Activated CD4-positive, alpha-beta T cell treated with anti-CD3 and anti-CD28 coated beads, Interleukin-2, amount 50 U/mL, for 4 hours (primary cell): ENCODE measurements around the gene ERGIC3.
A peak's percentile ranks its signal among the peaks of the same experiment; 100 is the strongest.
"Not testable (repeated sequence)": the region's sequence is repeated elsewhere in the genome, so short reads cannot be mapped to it uniquely, and the experiment has no call there.

Experiments used
- DNase-seq, 2 experiments: peaks; one replicate each; pipeline ENCODE4 v3.0.0-alpha.2; 2020

Gene ERGIC3

GRCh38 chr20:35541783-35542662, at the start of gene ERGIC3:
Gene ERGIC3, plus strand, starts transcription at chr20:35542078. Its CDS starts 20 bp downstream, at chr20:35542098.
- DNase-seq: peak; percentile 95 to 96

DNA sequence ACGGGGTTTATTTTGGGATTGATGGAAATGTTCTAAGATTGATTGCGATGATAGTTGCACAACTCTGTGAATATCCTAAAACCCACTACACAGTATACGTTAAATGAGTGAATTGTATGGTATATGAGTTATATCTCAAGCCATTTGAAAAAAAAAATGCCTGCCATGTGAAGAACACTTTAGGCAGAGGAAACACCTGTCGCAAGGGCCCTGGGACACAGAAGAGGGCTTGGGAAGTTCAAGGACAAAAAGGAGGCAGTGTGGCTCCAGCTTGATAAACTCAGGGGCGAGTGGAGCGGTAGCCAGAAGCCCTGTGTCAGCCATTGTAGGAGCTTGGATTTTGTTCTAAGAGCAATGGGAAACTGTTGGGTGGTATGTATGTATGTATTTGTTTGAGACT, 49.5 kb upstream of the ERGIC3 start:
- DNase-seq: no peak

GRCh38 chr20:35496481-35496880, 45.4 kb upstream of the ERGIC3 start:
- DNase-seq: no peak

- no peak for DNase-seq
Measured at GRCh38 chr20:35497320-35497719, 44.6 kb upstream of the ERGIC3 start.

GRCh38 chr20:35497780-35498189, 44.1 kb upstream of the ERGIC3 start:
- DNase-seq: no peak

- no peak for DNase-seq
Measured at GRCh38 chr20:35499271-35499670, 42.6 kb upstream of the ERGIC3 start.

- DNase-seq: no peak
Measured at GRCh38 chr20:35502352-35502751, 39.5 kb upstream of the ERGIC3 start.

- no peak for DNase-seq
Measured at GRCh38 chr20:35503281-35503680, 38.6 kb upstream of the ERGIC3 start.

GRCh38 chr20:35503841-35504561, 37.9 kb upstream of the ERGIC3 start:
- no peak for DNase-seq

- DNase-seq: no peak
Measured at GRCh38 chr20:35504751-35505150, 37.1 kb upstream of the ERGIC3 start.

GRCh38 chr20:35506179-35506578, 35.7 kb upstream of the ERGIC3 start:
- no peak for DNase-seq

DNA sequence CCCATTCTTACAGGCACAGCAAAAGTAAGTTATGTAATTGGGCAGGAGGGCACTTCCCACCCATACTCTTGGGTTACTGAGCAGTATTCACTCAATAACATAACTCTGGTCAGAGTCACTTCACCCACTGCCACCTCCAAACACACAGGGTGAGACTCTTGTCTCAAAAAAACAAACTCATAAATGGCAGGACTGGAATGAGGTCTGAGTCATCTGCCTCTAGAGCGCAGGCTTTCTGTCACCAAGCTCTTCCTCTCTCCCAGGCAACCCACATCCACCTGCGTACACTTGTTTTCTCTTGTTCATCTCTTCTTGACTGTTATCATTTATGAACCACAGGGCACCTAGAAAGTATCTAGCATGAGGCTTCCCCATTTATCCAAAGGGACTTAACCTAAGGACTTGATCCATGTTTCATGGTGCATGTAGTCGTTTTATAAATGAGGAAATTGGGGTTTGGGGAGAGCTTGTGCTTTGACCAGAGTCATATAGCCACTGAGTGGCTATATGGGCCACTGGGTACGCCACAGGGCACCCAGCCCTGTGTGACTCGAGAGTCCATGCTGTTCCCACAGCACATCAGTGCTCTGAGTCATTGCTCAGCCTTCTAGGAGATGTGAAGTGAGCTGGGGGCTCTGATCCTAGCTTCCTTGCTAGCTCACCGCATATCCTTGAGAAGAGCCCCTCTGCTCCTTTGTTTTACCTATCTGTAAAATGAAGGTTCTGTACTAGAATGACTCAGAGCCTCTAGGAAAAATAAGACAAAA, 34.8 kb upstream of the ERGIC3 start:
- DNase-seq: no peak

DNA sequence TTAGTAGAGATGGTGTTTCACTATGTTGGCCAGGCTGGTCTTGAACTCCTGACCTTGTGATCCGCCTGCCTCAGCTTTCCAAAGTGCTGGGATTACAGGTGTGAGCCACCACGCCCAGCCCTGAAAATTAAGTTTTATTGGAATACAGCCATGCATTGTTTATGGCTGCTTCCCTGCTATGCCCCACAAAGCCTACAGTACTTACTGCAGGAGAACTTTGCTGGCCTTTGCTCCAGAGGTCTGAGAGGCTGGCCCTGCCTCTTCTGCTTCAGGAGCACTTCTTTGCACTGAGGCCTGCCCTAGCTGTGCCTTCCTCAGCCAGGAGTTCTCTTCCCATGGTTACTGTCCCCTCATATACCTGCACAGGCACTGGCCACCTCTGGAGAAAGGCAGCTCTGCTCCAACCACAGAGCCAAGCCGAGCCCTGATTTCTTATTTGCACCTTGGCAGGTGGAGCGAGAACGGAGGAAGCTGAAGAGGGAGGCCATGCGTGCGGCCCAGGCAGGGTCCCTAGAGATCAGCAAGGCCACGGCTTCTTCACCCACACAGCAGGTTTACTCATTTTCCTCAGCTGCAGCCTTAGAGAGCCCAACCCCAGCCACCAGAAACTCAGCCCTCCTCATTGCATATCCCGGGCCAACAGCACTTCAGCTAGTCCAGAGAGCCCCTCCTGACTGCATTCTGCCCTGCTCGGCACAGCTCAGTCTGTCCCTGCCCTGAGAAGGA, 33.2 kb upstream of the ERGIC3 start:
- DNase-seq: no peak

- no peak for DNase-seq
Measured at GRCh38 chr20:35510951-35511735, 30.7 kb upstream of the ERGIC3 start.

- DNase-seq: no peak
Measured at GRCh38 chr20:35511814-35512420, 30.0 kb upstream of the ERGIC3 start.

GRCh38 chr20:35514371-35514932, 27.4 kb upstream of the ERGIC3 start:
- DNase-seq: no peak

- DNase-seq: no peak
Measured at GRCh38 chr20:35515341-35515740, 26.5 kb upstream of the ERGIC3 start.

- DNase-seq: no peak
Measured at GRCh38 chr20:35515949-35516645, 25.8 kb upstream of the ERGIC3 start.

DNA sequence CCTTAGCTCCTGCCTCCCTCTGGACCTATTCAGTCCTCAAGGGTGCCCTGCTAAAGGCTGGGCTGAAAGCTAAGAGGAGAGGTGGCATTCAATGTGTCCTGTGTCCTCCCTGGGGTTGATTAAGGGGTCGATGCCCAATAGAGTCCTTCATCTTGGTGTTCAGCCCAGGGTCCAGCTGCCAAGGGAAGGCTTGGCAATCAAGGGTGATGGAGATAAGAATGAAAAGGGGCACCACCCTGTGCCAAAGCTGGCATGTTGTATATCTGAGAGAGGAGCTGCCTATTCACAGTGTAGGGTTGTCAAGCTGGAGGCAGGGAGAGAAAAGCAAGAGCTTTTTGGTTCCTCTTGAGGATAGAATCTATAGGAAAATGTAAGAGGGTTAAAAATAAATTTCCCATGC, 24.8 kb upstream of the ERGIC3 start:
- no peak for DNase-seq

GRCh38 chr20:35517767-35518166, 24.1 kb upstream of the ERGIC3 start:
- not testable (repeated sequence) for DNase-seq
